DMS53 treated with DMSO at 0.1 percent for 48 hours (cell line): ENCODE results near the gene HBEGF.

Experiments used
- DNase-seq: peaks from one replicate; lab custom pipeline; 2025; ENCODE audit not compliant: unreplicated experiment; lab: John Stamatoyannopoulos, UW

HBEGF gene

GRCh38 chr5:140346348-140347221 lies at the start of gene HBEGF:
TSS of gene HBEGF (minus strand) at chr5:140346603. CDS start at chr5:140346328, 275 bp downstream.
- DNase-seq = peak; percentile 73

- no peak for DNase-seq
Measured at GRCh38 chr5:140393738-140394137, 47.3 kb upstream of the HBEGF start.

GRCh38 chr5:140391732-140392131 lies 45.3 kb upstream of the HBEGF start:
- no peak for DNase-seq

GRCh38 chr5:140391312-140391711 lies 44.9 kb upstream of the HBEGF start:
- no peak for DNase-seq

- no peak for DNase-seq
Measured at GRCh38 chr5:140388052-140388451, 41.6 kb upstream of the HBEGF start.

GRCh38 chr5:140383300-140383699 lies 36.9 kb upstream of the HBEGF start:
- no peak for DNase-seq

- DNase-seq = no peak
Measured at GRCh38 chr5:140382866-140383265, 36.5 kb upstream of the HBEGF start.

GRCh38 chr5:140381972-140382371 lies 35.6 kb upstream of the HBEGF start:
- DNase-seq = no peak

GRCh38 chr5:140381351-140381750 lies 34.9 kb upstream of the HBEGF start:
- no peak for DNase-seq

GRCh38 chr5:140372971-140373487 lies 26.6 kb upstream of the HBEGF start:
- peak; percentile 38 for DNase-seq

- no peak for DNase-seq
Measured at GRCh38 chr5:140371356-140372151, 25.2 kb upstream of the HBEGF start.

- no peak for DNase-seq
Measured at GRCh38 chr5:140367256-140368013, 21.0 kb upstream of the HBEGF start.

- no peak for DNase-seq
Measured at GRCh38 chr5:140366589-140367255, 20.3 kb upstream of the HBEGF start.

GRCh38 chr5:140365941-140366340 lies 19.5 kb upstream of the HBEGF start:
- no peak for DNase-seq

- no peak for DNase-seq
Measured at GRCh38 chr5:140365282-140365681, 18.9 kb upstream of the HBEGF start.

GRCh38 chr5:140364472-140364765 lies 18.0 kb upstream of the HBEGF start:
- DNase-seq = no peak

GRCh38 chr5:140363631-140364471 lies 17.4 kb upstream of the HBEGF start:
- no peak for DNase-seq

GRCh38 chr5:140362875-140363630 lies 16.6 kb upstream of the HBEGF start:
- DNase-seq = peak; percentile 61

- DNase-seq = no peak
Measured at GRCh38 chr5:140362311-140362710, 15.9 kb upstream of the HBEGF start.
